HepG2 (cell line): ENCODE data around the gene ST3GAL2. TPM values are rescaled to one million over a fixed set of nuclear protein-coding genes. Genes with fewer than 3 reads are reported as not detected.

Experiments used
- CBFB ChIP-seq: sonication (generic); formaldehyde crosslinking; IDR thresholded peaks from 2 replicates; pipeline ENCODE4 v1.4.0; 2020; ENCODE audit warnings: missing genetic modification reagents
- CHCHD3 ChIP-seq: sonication (generic); formaldehyde crosslinking; IDR thresholded peaks from 2 replicates; pipeline ENCODE4 v1.8.0; 2022; ENCODE audit warnings: mild to moderate bottlenecking, missing genetic modification reagents, moderate library complexity
- FOXK1 ChIP-seq: sonication (generic); formaldehyde crosslinking; IDR thresholded peaks from 2 replicates; pipeline ENCODE4 v1.4.0; 2020; ENCODE audit warnings: low read depth, missing genetic modification reagents, borderline replicate concordance
- GTF2F1 ChIP-seq: fragments of 150-350 bp; IDR thresholded peaks from 2 replicates; pipeline ENCODE4 v1.6.1; 2014; ENCODE audit warnings: low read length
- KDM2A ChIP-seq: sonication (generic); formaldehyde crosslinking; IDR thresholded peaks from 2 replicates; pipeline ENCODE4 v1.4.0; 2020; ENCODE audit warnings: low read depth, missing genetic modification reagents, borderline replicate concordance
- MTA1 ChIP-seq: sonication (generic); formaldehyde crosslinking; IDR thresholded peaks from 2 replicates; pipeline ENCODE4 v1.4.0; 2020; ENCODE audit warnings: missing genetic modification reagents, mild to moderate bottlenecking, borderline replicate concordance
- NCOA2 ChIP-seq: sonication (generic); formaldehyde crosslinking; IDR thresholded peaks from 2 replicates; pipeline ENCODE4 v1.8.0; 2022; ENCODE audit warnings: inconsistent platforms
- PHF5A ChIP-seq: IDR thresholded peaks from one replicate; pipeline ENCODE4 v1.6.1; 2018; ENCODE audit warnings: low read depth, missing genetic modification reagents; ENCODE audit not compliant: unreplicated experiment
- PRPF4 ChIP-seq: fragments of 200-400 bp; formaldehyde crosslinking; IDR thresholded peaks from 2 replicates; pipeline ENCODE4 v1.6.1; 2016; ENCODE audit warnings: low read length, low read depth; ENCODE audit not compliant: poor library complexity, severe bottlenecking
- RARA ChIP-seq: IDR thresholded peaks from 2 replicates; pipeline ENCODE4 v1.6.1; 2016; ENCODE audit warnings: missing genetic modification reagents, missing compliant biosample characterization
- RFX1 ChIP-seq: fragments of 450-650 bp; IDR thresholded peaks from 2 replicates; pipeline ENCODE4 v1.6.1; 2017
- RXRA ChIP-seq: sonication (generic); formaldehyde crosslinking; IDR thresholded peaks from 2 replicates; pipeline ENCODE4 v1.5.1; 2020; ENCODE audit warnings: missing genetic modification reagents
- TOE1 ChIP-seq: sonication (generic); formaldehyde crosslinking; IDR thresholded peaks from 2 replicates; pipeline ENCODE4 v1.4.0; 2020; ENCODE audit warnings: mild to moderate bottlenecking, missing genetic modification reagents
- TOPORS ChIP-seq: sonication (generic); formaldehyde crosslinking; IDR thresholded peaks from 2 replicates; pipeline ENCODE4 v1.8.0; 2023; ENCODE audit warnings: mild to moderate bottlenecking, missing genetic modification reagents
- ZNF33B ChIP-seq: sonication (generic); formaldehyde crosslinking; IDR thresholded peaks from 2 replicates; pipeline ENCODE4 v1.5.1; 2020; ENCODE audit warnings: mild to moderate bottlenecking, missing genetic modification reagents
- ZNF460 ChIP-seq: sonication (generic); formaldehyde crosslinking; IDR thresholded peaks from 2 replicates; pipeline ENCODE4 v1.5.1; 2020; ENCODE audit warnings: missing genetic modification reagents, mild to moderate bottlenecking, borderline replicate concordance
- ZNF543 ChIP-seq: sonication (generic); formaldehyde crosslinking; IDR thresholded peaks from 2 replicates; pipeline ENCODE4 v1.4.0; 2020; ENCODE audit warnings: mild to moderate bottlenecking, missing genetic modification reagents
- ZNF570 ChIP-seq: sonication (generic); formaldehyde crosslinking; IDR thresholded peaks from 2 replicates; pipeline ENCODE4 v1.4.0; 2020; ENCODE audit warnings: mild to moderate bottlenecking, missing genetic modification reagents, borderline replicate concordance
- ZNF678 ChIP-seq: sonication (generic); formaldehyde crosslinking; IDR thresholded peaks from 2 replicates; pipeline ENCODE4 v1.4.0; 2020; ENCODE audit warnings: mild to moderate bottlenecking, missing genetic modification reagents
- polyA plus RNA-seq, 8 experiments: library from polyadenylated mRNA; depleted of rRNA in 3 of 8; stranded (reverse) in 7 of 8; unstranded in 1 of 8; fragments of >200 nt; fragmentation: Illumina TruSeq in 4 of 8; extraction: Trizol in 4 of 8; gene quantifications; 2 replicates each; pipeline versions ENCODE4 v1.2.1 to v1.2.3, GENCODE V29; 2011 to 2016; ENCODE audit warnings: low read depth in 4 of 8, missing spikeins in 1 of 8, mixed read lengths in 1 of 8; ENCODE audit not compliant: insufficient read depth in 1 of 8
- total RNA-seq, 5 experiments: library from RNA; depleted of rRNA; stranded (reverse); fragments of >200 nt; fragmentation: Illumina TruSeq; extraction: Trizol; gene quantifications; 2 replicates each; pipeline ENCODE4 v1.2.3, GENCODE V29; 2016; ENCODE audit warnings: low read depth in 1 of 5
- TF ChIP-seq, protein P1 (sequence below): sonication (generic); formaldehyde crosslinking; IDR thresholded peaks from 2 replicates; pipeline ENCODE4 v1.8.0; 2022; ENCODE audit warnings: mild to moderate bottlenecking, missing genetic modification reagents
- TF ChIP-seq, protein P2 (sequence below): sonication (generic); formaldehyde crosslinking; IDR thresholded peaks from 2 replicates; pipeline ENCODE4 v1.4.0; 2020; ENCODE audit warnings: low read depth, missing genetic modification reagents
- TF ChIP-seq, protein P3 (sequence below): sonication (generic); formaldehyde crosslinking; conservative IDR thresholded peaks from 2 replicates; pipeline ENCODE4 v1.8.0; 2022; ENCODE audit warnings: missing genetic modification reagents

The ST3GAL2 gene
- total and polyA plus RNA-seq, 2 of the 13 experiments (the other 11 are each of a cell fraction or from before 2014, with no cell fraction given) = 16.3 to 24.9 TPM

DNA sequence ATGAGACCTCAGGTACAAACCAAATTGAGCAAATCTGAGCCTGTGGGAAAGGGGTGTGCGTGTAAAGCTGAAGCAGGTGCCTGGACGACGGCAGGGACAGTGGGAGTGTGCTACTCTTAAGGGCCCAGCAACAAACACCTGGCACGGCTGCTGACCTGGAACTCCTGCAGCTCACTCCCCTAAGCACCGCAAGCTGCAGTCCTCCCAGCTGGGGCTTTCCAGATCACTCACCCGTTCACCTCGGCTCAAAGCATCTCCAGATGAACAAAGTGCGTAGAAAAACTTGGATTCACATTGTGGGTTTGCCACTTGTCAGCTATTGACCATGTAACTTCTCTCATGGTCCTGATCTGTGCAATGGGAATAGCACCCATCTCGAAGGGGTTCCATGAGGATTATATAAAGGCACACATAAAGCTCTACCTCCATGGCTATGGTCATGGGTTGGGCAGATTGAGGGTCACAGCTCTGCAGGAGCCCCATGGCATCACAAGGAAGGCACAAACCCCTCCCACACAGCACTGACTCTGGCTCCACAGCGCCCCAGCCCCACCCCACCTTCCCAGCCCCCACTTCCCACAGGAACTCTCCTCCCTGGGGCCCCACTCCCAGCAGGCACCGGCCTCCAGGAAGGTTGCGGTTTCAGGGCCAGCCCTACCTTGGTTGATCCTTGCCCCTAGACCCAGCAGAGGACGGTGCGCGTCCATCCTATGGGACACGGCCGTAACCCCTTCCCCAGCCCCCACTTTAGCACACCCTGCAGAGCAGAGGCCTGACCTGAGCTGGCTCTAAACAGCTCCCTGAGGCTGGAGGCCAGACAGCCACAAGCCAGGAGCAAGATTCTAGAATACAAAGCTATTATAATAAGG, 21.9 kb downstream of the ST3GAL2 start (continued):
- TF ChIP-seq MTA1 (CRISPR knock-in tag) (peak; percentile 80; the same call in 1 of the 2 replicates), ZNF33B (no peak), ZNF678 (CRISPR knock-in tag) (no peak), CBFB (CRISPR knock-in tag) (peak; percentile 80), ZNF460 (CRISPR knock-in tag) (no peak), RARA (CRISPR knock-in tag) (no peak), PHF5A (CRISPR knock-in tag) (no peak), RXRA (CRISPR knock-in tag) (peak; percentile 71; the same call in 1 of the 2 replicates), TOE1 (no peak), TOPORS (CRISPR knock-in tag) (no peak), PRPF4 (no peak), NCOA2 (CRISPR knock-in tag) (peak; percentile 63; the same call in 1 of the 2 replicates), CHCHD3 (0 out of 2 replicates have a peak, but pooled peaks have one; percentile 24), FOXK1 (CRISPR knock-in tag) (no peak), KDM2A (CRISPR knock-in tag) (0 out of 2 replicates have a peak, but pooled peaks have one; percentile 43), RFX1 (no peak), ZNF570 (CRISPR knock-in tag) (no peak), ZNF543 (CRISPR knock-in tag) (no peak), GTF2F1 (no peak)
- TF ChIP-seq, protein P1, sequence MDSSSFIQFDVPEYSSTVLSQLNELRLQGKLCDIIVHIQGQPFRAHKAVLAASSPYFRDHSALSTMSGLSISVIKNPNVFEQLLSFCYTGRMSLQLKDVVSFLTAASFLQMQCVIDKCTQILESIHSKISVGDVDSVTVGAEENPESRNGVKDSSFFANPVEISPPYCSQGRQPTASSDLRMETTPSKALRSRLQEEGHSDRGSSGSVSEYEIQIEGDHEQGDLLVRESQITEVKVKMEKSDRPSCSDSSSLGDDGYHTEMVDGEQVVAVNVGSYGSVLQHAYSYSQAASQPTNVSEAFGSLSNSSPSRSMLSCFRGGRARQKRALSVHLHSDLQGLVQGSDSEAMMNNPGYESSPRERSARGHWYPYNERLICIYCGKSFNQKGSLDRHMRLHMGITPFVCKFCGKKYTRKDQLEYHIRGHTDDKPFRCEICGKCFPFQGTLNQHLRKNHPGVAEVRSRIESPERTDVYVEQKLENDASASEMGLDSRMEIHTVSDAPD (CRISPR knock-in tag) = peak; percentile 79; the same call in 1 of the 2 replicates
- TF ChIP-seq, protein P2, sequence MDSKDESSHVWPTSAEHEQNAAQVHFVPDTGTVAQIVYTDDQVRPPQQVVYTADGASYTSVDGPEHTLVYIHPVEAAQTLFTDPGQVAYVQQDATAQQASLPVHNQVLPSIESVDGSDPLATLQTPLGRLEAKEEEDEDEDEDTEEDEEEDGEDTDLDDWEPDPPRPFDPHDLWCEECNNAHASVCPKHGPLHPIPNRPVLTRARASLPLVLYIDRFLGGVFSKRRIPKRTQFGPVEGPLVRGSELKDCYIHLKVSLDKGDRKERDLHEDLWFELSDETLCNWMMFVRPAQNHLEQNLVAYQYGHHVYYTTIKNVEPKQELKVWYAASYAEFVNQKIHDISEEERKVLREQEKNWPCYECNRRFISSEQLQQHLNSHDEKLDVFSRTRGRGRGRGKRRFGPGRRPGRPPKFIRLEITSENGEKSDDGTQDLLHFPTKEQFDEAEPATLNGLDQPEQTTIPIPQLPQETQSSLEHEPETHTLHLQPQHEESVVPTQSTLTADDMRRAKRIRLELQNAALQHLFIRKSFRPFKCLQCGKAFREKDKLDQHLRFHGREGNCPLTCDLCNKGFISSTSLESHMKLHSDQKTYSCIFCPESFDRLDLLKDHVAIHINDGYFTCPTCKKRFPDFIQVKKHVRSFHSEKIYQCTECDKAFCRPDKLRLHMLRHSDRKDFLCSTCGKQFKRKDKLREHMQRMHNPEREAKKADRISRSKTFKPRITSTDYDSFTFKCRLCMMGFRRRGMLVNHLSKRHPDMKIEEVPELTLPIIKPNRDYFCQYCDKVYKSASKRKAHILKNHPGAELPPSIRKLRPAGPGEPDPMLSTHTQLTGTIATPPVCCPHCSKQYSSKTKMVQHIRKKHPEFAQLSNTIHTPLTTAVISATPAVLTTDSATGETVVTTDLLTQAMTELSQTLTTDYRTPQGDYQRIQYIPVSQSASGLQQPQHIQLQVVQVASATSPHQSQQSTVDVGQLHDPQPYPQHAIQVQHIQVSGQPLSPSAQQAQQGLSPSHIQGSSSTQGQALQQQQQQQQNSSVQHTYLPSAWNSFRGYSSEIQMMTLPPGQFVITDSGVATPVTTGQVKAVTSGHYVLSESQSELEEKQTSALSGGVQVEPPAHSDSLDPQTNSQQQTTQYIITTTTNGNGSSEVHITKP = 0 out of 2 replicates have a peak, but pooled peaks have one; percentile 15
- TF ChIP-seq, protein P3, sequence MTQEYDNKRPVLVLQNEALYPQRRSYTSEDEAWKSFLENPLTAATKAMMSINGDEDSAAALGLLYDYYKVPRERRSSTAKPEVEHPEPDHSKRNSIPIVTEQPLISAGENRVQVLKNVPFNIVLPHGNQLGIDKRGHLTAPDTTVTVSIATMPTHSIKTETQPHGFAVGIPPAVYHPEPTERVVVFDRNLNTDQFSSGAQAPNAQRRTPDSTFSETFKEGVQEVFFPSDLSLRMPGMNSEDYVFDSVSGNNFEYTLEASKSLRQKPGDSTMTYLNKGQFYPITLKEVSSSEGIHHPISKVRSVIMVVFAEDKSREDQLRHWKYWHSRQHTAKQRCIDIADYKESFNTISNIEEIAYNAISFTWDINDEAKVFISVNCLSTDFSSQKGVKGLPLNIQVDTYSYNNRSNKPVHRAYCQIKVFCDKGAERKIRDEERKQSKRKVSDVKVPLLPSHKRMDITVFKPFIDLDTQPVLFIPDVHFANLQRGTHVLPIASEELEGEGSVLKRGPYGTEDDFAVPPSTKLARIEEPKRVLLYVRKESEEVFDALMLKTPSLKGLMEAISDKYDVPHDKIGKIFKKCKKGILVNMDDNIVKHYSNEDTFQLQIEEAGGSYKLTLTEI (CRISPR knock-in tag) = no peak
